K562 (cell line): ENCODE results near the gene NIN. TPM values are rescaled to one million over a fixed set of nuclear protein-coding genes. Genes with fewer than 3 reads are reported as not detected.

Experiments used
- ATAC-seq: fragments of 200-7000 bp; cut with Tn5 transposase; 3 replicates; pipeline ENCODE4 v1.9.1; 2020; ENCODE audit warnings: moderate library complexity
- BruUV-seq: library from RNA; stranded (reverse); fragments of 400-500 nt; replicated peaks from 2 replicates; lab custom pipeline; 2021; lab: Mats Ljungman, UMichigan
- CTCF ChIA-PET: fragments of 300-600 bp; formaldehyde crosslinking; extraction: SDS; loops from one replicate; lab custom pipeline; 2021; ENCODE audit warnings: low intra/inter-chr PET ratio; lab: Yijun Ruan, JAX
- POLR2A ChIA-PET: fragments of 300-600, 350-650 bp; sonication (Branson Sonifier 250); formaldehyde crosslinking; extraction: SDS; loops from one replicate; lab custom pipeline; 2021; ENCODE audit warnings: antibody characterized with exemption, inconsistent platforms; lab: Yijun Ruan, JAX
- DNase-seq, 4 experiments: peaks; one replicate each; pipeline versions ENCODE4 v3.0.0 to v3.0.0-alpha.2; 2011 to 2018; ENCODE audit warnings: low spot score in 3 of 4, mixed read lengths in 3 of 4; ENCODE audit errors: extremely low read depth in 1 of 4
- FAIRE-seq: peaks from 2 replicates; lab custom pipeline; 2011; peaks lifted over from hg19 to GRCh38; lab: Jason Lieb, UNC
- H2AFZ ChIP-seq: 2 replicates; pipeline ENCODE4 v1.6.0; 2011; ENCODE audit warnings: low read depth, low read length, control low read depth, inconsistent platforms
- H3K27ac ChIP-seq: fragments of 200-600 bp; 3 replicates; pipeline ENCODE4 v1.8.0; 2011; ENCODE audit warnings: low read depth, mild to moderate bottlenecking, control low read depth, inconsistent platforms, low read length, moderate library complexity, mixed read lengths; ENCODE audit errors: extremely low read depth
- H3K27me3 ChIP-seq, 2 experiments: fragments of 300-600 bp in 1 of 2; 2 replicates in 1 of 2; 3 replicates in 1 of 2; pipeline versions ENCODE4 v1.6.0 to v1.8.0; 2011; ENCODE audit warnings: inconsistent platforms in 2 of 2, low read length in 2 of 2, mild to moderate bottlenecking in 1 of 2, mixed read lengths in 1 of 2, moderate library complexity in 1 of 2; ENCODE audit not compliant: control insufficient read depth in 2 of 2, insufficient read depth in 2 of 2
- H3K36me3 ChIP-seq: fragments of 300-600 bp; 3 replicates; pipeline ENCODE4 v1.8.0; 2011; ENCODE audit warnings: mild to moderate bottlenecking, low read length, inconsistent platforms; ENCODE audit not compliant: control insufficient read depth, insufficient read depth
- H3K4me1 ChIP-seq, 2 experiments: fragments of 200-600 bp in 1 of 2; replicated peaks in 1 of 2; 2 replicates in 1 of 2; 3 replicates in 1 of 2; pipeline versions ENCODE4 v1.5.1 to v1.8.0; 2011; ENCODE audit warnings: inconsistent platforms in 2 of 2, low read length in 2 of 2, mild to moderate bottlenecking in 1 of 2, mixed read lengths in 1 of 2, moderate library complexity in 1 of 2; ENCODE audit not compliant: control insufficient read depth in 2 of 2, insufficient read depth in 2 of 2
- H3K4me2 ChIP-seq: 2 replicates; pipeline ENCODE4 v1.6.1; 2011; ENCODE audit warnings: low read length, control low read depth, inconsistent platforms, mixed read lengths; ENCODE audit not compliant: insufficient read depth
- H3K4me3 ChIP-seq: fragments of 200-600 bp; sonication (generic), shearing (Covaris generic); 2 replicates; pipeline ENCODE4 v1.5.1; 2016; ENCODE audit warnings: control low read depth, inconsistent platforms
- H3K79me2 ChIP-seq: fragments of 200-600 bp; 3 replicates; pipeline ENCODE4 v1.8.0; 2011; ENCODE audit warnings: low read length, inconsistent platforms; ENCODE audit not compliant: control insufficient read depth, insufficient read depth
- H3K9ac ChIP-seq, 2 experiments: 2 replicates each; pipeline versions ENCODE4 v1.6.0 to v1.6.1; 2011; ENCODE audit warnings: low read depth in 2 of 2, low read length in 2 of 2, control low read depth in 1 of 2, inconsistent platforms in 1 of 2, mild to moderate bottlenecking in 1 of 2, mixed read lengths in 1 of 2; ENCODE audit not compliant: insufficient read depth in 1 of 2
- H3K9me1 ChIP-seq: one replicate; pipeline ENCODE4 v1.6.0; 2011; ENCODE audit warnings: inconsistent platforms, mild to moderate bottlenecking, low read length, moderate library complexity; ENCODE audit not compliant: control insufficient read depth, insufficient read depth
- H3K9me3 ChIP-seq: replicated peaks from 2 replicates; pipeline ENCODE4 v1.5.1; 2011; ENCODE audit warnings: low read depth, low read length, inconsistent platforms; ENCODE audit not compliant: control insufficient read depth, insufficient read depth
- H4K20me1 ChIP-seq: replicated peaks from 2 replicates; pipeline ENCODE4 v1.6.1; 2011; ENCODE audit warnings: low read length, inconsistent platforms, mixed read lengths; ENCODE audit not compliant: control insufficient read depth, insufficient read depth
- ADNP ChIP-seq: fragments of 200-800 bp; sonication (Bioruptor generic); IDR thresholded peaks from 2 replicates; pipeline ENCODE4 v1.6.1; 2016; ENCODE audit warnings: missing genetic modification characterization, missing compliant biosample characterization
- ATF7 ChIP-seq: fragments of 450-650 bp; IDR thresholded peaks from 2 replicates; pipeline ENCODE4 v1.7.1; 2014; ENCODE audit warnings: mild to moderate bottlenecking, moderate library complexity
- CHD1 ChIP-seq: fragments of 200-600 bp; sonication (generic); IDR thresholded peaks from one replicate; pipeline ENCODE4 v1.6.1; 2012; ENCODE audit warnings: mild to moderate bottlenecking, moderate library complexity, low read length, inconsistent platforms
- ELF2 ChIP-seq: fragments of 250-450 bp; sonication (Bioruptor Pico); IDR thresholded peaks from 2 replicates; pipeline ENCODE4 v1.5.0; 2021; ENCODE audit warnings: mild to moderate bottlenecking
- FOXK1 ChIP-seq: sonication (generic); formaldehyde crosslinking; IDR thresholded peaks from 2 replicates; pipeline ENCODE4 v1.8.0; 2022; ENCODE audit warnings: missing genetic modification reagents, mild to moderate bottlenecking, borderline replicate concordance
- HDAC3 ChIP-seq: fragments of 450-650 bp; IDR thresholded peaks from 2 replicates; pipeline ENCODE4 v1.6.1; 2018; ENCODE audit warnings: borderline replicate concordance, mild to moderate bottlenecking, moderate library complexity; ENCODE audit not compliant: partially characterized antibody
- HNRNPL ChIP-seq: fragments of 200-400 bp; formaldehyde crosslinking; IDR thresholded peaks from 2 replicates; pipeline ENCODE4 v1.6.1; 2017; ENCODE audit warnings: low read depth, mild to moderate bottlenecking, low read length
- ID3 ChIP-seq, 2 experiments: fragments of 250-450 bp in 1 of 2; fragments of 450-650 bp in 1 of 2; sonication (Bioruptor Pico) in 1 of 2; IDR thresholded peaks; 2 replicates each; pipeline versions ENCODE4 v1.6.1 to v1.8.0; 2016 to 2021; ENCODE audit warnings: mild to moderate bottlenecking in 2 of 2, moderate library complexity in 2 of 2, missing compliant biosample characterization in 1 of 2, missing genetic modification characterization in 1 of 2
- MAFF ChIP-seq: IDR thresholded peaks from 2 replicates; pipeline ENCODE4 v1.6.1; 2012; ENCODE audit warnings: low read length, improper control_type of control experiment
- SIN3A ChIP-seq, 2 experiments: fragments of 150-350 bp in 1 of 2; IDR thresholded peaks; 2 replicates each; pipeline ENCODE4 v1.6.1; 2011 to 2016; ENCODE audit warnings: borderline replicate concordance in 2 of 2, low read depth in 2 of 2, low read length in 2 of 2, mild to moderate bottlenecking in 2 of 2, moderate library complexity in 2 of 2; ENCODE audit not compliant: control insufficient read depth in 1 of 2
- SIX5 ChIP-seq, 2 experiments: IDR thresholded peaks; 2 replicates each; pipeline ENCODE4 v1.6.1; 2011; ENCODE audit warnings: low read length in 2 of 2, borderline replicate concordance in 1 of 2, low read depth in 1 of 2, mild to moderate bottlenecking in 1 of 2, moderate library complexity in 1 of 2; ENCODE audit not compliant: insufficient read depth in 1 of 2
- TEAD1 ChIP-seq, 2 experiments: fragments of 450-650 bp in 1 of 2; sonication (generic) in 1 of 2; formaldehyde crosslinking; IDR thresholded peaks; 2 replicates each; pipeline versions ENCODE4 v1.4.0 to v1.8.0; 2020 to 2022; ENCODE audit warnings: mild to moderate bottlenecking in 2 of 2, missing genetic modification reagents in 1 of 2
- USF2 ChIP-seq: sonication (generic); formaldehyde crosslinking; IDR thresholded peaks from 2 replicates; pipeline ENCODE4 v1.5.0; 2020; ENCODE audit warnings: missing genetic modification reagents
- ZEB2 ChIP-seq: fragments of 450-650 bp; IDR thresholded peaks from 2 replicates; pipeline ENCODE4 v1.6.1; 2016
- ZNF274 ChIP-seq: IDR thresholded peaks from 2 replicates; pipeline ENCODE4 v1.6.1; 2011; ENCODE audit warnings: low read depth, mild to moderate bottlenecking, low read length, moderate library complexity, borderline replicate concordance
- ZNF324 ChIP-seq: fragments of 250-450 bp; sonication (Bioruptor Pico); IDR thresholded peaks from 2 replicates; pipeline ENCODE4 v1.4.0; 2020; ENCODE audit warnings: mild to moderate bottlenecking
- ZNF589 ChIP-seq: fragments of 200-800 bp; sonication (Bioruptor generic); IDR thresholded peaks from 2 replicates; pipeline ENCODE4 v1.6.1; 2016; ENCODE audit warnings: low read depth, missing genetic modification characterization, missing compliant biosample characterization
- ZNF717 ChIP-seq: fragments of 250-450 bp; sonication (Bioruptor Pico); IDR thresholded peaks from 2 replicates; pipeline ENCODE4 v1.5.0; 2021
- WGBS: fragments of 100-300 bp; shearing (Covaris generic); methylation state at CpG from one replicate; pipeline ENCODE4 v1.1.6; 2016; ENCODE audit warnings: low coverage, mixed read lengths; ENCODE audit not compliant: insufficient coverage; ENCODE audit errors: missing lambda C conversion rate; 5-methylcytosine and 5-hydroxymethylcytosine counted together
- in situ Hi-C: fragments of 300-500 bp; cut with MboI; formaldehyde crosslinking; loops from 4 replicates; pipeline ENCODE4 v1.15.0; 2018; ENCODE audit warnings: inconsistent platforms, mixed read lengths
- intact Hi-C: fragments of 100-400 bp; cut with micrococcal nuclease; formaldehyde crosslinking; loops from 2 replicates; pipeline ENCODE4 v1.14.2; 2022
- polyA plus RNA-seq, 8 experiments: library from polyadenylated mRNA; depleted of rRNA in 4 of 8; stranded (reverse) in 5 of 8; unstranded in 3 of 8; fragments of >200 nt; fragmentation: Nextera tagmentation in 2 of 8; fragmentation: Illumina TruSeq in 1 of 8; extraction: Ambion mirVana in 2 of 8; extraction: Trizol in 1 of 8; gene quantifications; 2 replicates each; pipeline versions ENCODE4 v1.2.1 to v1.2.3, GENCODE V29; 2011 to 2014; ENCODE audit warnings: inconsistent platforms in 1 of 8, missing spikeins in 1 of 8
- total RNA-seq, 7 experiments: library from RNA; depleted of rRNA in 6 of 7; stranded (reverse); fragments of >200 nt in 6 of 7; fragmentation: Illumina TruSeq in 2 of 7; extraction: Trizol in 2 of 7; gene quantifications; 2 replicates each; pipeline versions ENCODE4 v1.2.1 to v1.2.3, GENCODE V29; 2011 to 2021; ENCODE audit warnings: low replicate concordance in 1 of 7

NIN gene
- total and polyA plus RNA-seq, 9 of the 15 experiments (the other 6 are each of a cell fraction or from before 2014, with no cell fraction given) = 0.84 to 8.4 (median 5.0) TPM

GRCh38 chr14:50728836-50729235 is 102.1 kb downstream of the NIN start (continued):
- TF ChIP-seq FOXK1 (CRISPR knock-in tag) = no peak
- TF ChIP-seq ZNF324 = no peak
- TF ChIP-seq ID3 (CRISPR knock-in tag; IDR thresholded peaks at IDR 0.05) = no peak
- no peak for TF ChIP-seq ID3 (tag; IDR thresholded peaks at IDR 0.05)
- TF ChIP-seq CHD1 = no peak
- TF ChIP-seq USF2 = no peak
- TF ChIP-seq, all 486 proteins: peak for 0

- no peaks in the 10 kb centered on the region for H3K9me3 ChIP-seq
- H3K27ac ChIP-seq = no peak overlapping the region
- FAIRE-seq = no peak
- H3K4me1 ChIP-seq = no peaks in the 10 kb centered on the region
- no peaks in the 10 kb centered on the region for H3K9me1 ChIP-seq
- ATAC-seq = no peak
- no TSS peak for BruUV-seq
- no peaks in the 10 kb centered on the region for H4K20me1 ChIP-seq
- no peaks in the 10 kb centered on the region for H3K79me2 ChIP-seq
- no peak overlapping the region for H3K9ac ChIP-seq
- ChIA-PET POLR2A (interaction anchor here (1.2 kb wide), 1 partner anchor 12 kb away, joined by 4 read pairs; no protein-coding TSS in a partner anchor), CTCF (no interaction called here)
- H3K4me3 ChIP-seq = no peak overlapping the region
- 31% methylated on average over 3 of the region's 3 CpGs for WGBS
- intact Hi-C loops (no loop called here), in situ Hi-C loops (no loop called here)
- TF ChIP-seq ZEB2 = no peak
- TF ChIP-seq ZNF717 (CRISPR knock-in tag) = no peak
- no peak for TF ChIP-seq MAFF
- TF ChIP-seq ATF7 = no peak
- no peak for TF ChIP-seq ZNF274
- no peak for TF ChIP-seq ZNF589
- TF ChIP-seq SIN3A (IDR thresholded peaks at IDR 0.05; ENCODE audit: borderline replicate concordance in 2 of 2, control insufficient read depth in 1 of 2, low read depth in 2 of 2, low read length in 2 of 2) = no peak
- TF ChIP-seq TEAD1 (CRISPR knock-in tag; IDR thresholded peaks at IDR 0.05) = no peak
- no peak for TF ChIP-seq HNRNPL
- no peak for TF ChIP-seq HDAC3
- no peak for TF ChIP-seq SIX5 (IDR thresholded peaks at IDR 0.05; ENCODE audit: borderline replicate concordance in 1 of 2, insufficient read depth in 1 of 2, low read depth in 1 of 2, low read length in 2 of 2)
- TF ChIP-seq ELF2 (CRISPR knock-in tag) = no peak
- TF ChIP-seq ADNP = no peak
- no peak overlapping the region for H2AFZ ChIP-seq
- DNase-seq = no peak
- no peaks in the 10 kb centered on the region; the same call in 2 of the 3 replicates for H3K36me3 ChIP-seq
- no peaks in the 10 kb centered on the region for H3K27me3 ChIP-seq
- no peak overlapping the region for H3K4me2 ChIP-seq
Measured at GRCh38 chr14:50726372-50727107, 104.4 kb downstream of the NIN start.
